K562 (cell line): ENCODE results near the gene SNRPA. TPM values are rescaled to one million over a fixed set of nuclear protein-coding genes. Genes with fewer than 3 reads are reported as not detected.

Experiments used
- ATAC-seq: fragments of 200-7000 bp; cut with Tn5 transposase; 3 replicates; pipeline ENCODE4 v1.9.1; 2020; ENCODE audit warnings: moderate library complexity
- BruUV-seq: library from RNA; stranded (reverse); fragments of 400-500 nt; replicated peaks from 2 replicates; lab custom pipeline; 2021; lab: Mats Ljungman, UMichigan
- CTCF ChIA-PET: fragments of 300-600 bp; formaldehyde crosslinking; extraction: SDS; loops from one replicate; lab custom pipeline; 2021; ENCODE audit warnings: low intra/inter-chr PET ratio; lab: Yijun Ruan, JAX
- POLR2A ChIA-PET: fragments of 300-600, 350-650 bp; sonication (Branson Sonifier 250); formaldehyde crosslinking; extraction: SDS; loops from one replicate; lab custom pipeline; 2021; ENCODE audit warnings: antibody characterized with exemption, inconsistent platforms; lab: Yijun Ruan, JAX
- DNase-seq, 4 experiments: peaks; one replicate each; pipeline versions ENCODE4 v3.0.0 to v3.0.0-alpha.2; 2011 to 2018; ENCODE audit warnings: low spot score in 3 of 4, mixed read lengths in 3 of 4; ENCODE audit errors: extremely low read depth in 1 of 4
- FAIRE-seq: peaks from 2 replicates; lab custom pipeline; 2011; peaks lifted over from hg19 to GRCh38; lab: Jason Lieb, UNC
- H2AFZ ChIP-seq: 2 replicates; pipeline ENCODE4 v1.6.0; 2011; ENCODE audit warnings: low read depth, low read length, control low read depth, inconsistent platforms
- H3K27ac ChIP-seq: fragments of 200-600 bp; 3 replicates; pipeline ENCODE4 v1.8.0; 2011; ENCODE audit warnings: low read depth, mild to moderate bottlenecking, control low read depth, inconsistent platforms, low read length, moderate library complexity, mixed read lengths; ENCODE audit errors: extremely low read depth
- H3K27me3 ChIP-seq, 2 experiments: fragments of 300-600 bp in 1 of 2; 2 replicates in 1 of 2; 3 replicates in 1 of 2; pipeline versions ENCODE4 v1.6.0 to v1.8.0; 2011; ENCODE audit warnings: inconsistent platforms in 2 of 2, low read length in 2 of 2, mild to moderate bottlenecking in 1 of 2, mixed read lengths in 1 of 2, moderate library complexity in 1 of 2; ENCODE audit not compliant: control insufficient read depth in 2 of 2, insufficient read depth in 2 of 2
- H3K36me3 ChIP-seq: fragments of 300-600 bp; 3 replicates; pipeline ENCODE4 v1.8.0; 2011; ENCODE audit warnings: mild to moderate bottlenecking, low read length, inconsistent platforms; ENCODE audit not compliant: control insufficient read depth, insufficient read depth
- H3K4me1 ChIP-seq, 2 experiments: fragments of 200-600 bp in 1 of 2; replicated peaks in 1 of 2; 2 replicates in 1 of 2; 3 replicates in 1 of 2; pipeline versions ENCODE4 v1.5.1 to v1.8.0; 2011; ENCODE audit warnings: inconsistent platforms in 2 of 2, low read length in 2 of 2, mild to moderate bottlenecking in 1 of 2, mixed read lengths in 1 of 2, moderate library complexity in 1 of 2; ENCODE audit not compliant: control insufficient read depth in 2 of 2, insufficient read depth in 2 of 2
- H3K4me2 ChIP-seq: 2 replicates; pipeline ENCODE4 v1.6.1; 2011; ENCODE audit warnings: low read length, control low read depth, inconsistent platforms, mixed read lengths; ENCODE audit not compliant: insufficient read depth
- H3K4me3 ChIP-seq: fragments of 200-600 bp; sonication (generic), shearing (Covaris generic); 2 replicates; pipeline ENCODE4 v1.5.1; 2016; ENCODE audit warnings: control low read depth, inconsistent platforms
- H3K79me2 ChIP-seq: fragments of 200-600 bp; 3 replicates; pipeline ENCODE4 v1.8.0; 2011; ENCODE audit warnings: low read length, inconsistent platforms; ENCODE audit not compliant: control insufficient read depth, insufficient read depth
- H3K9ac ChIP-seq, 2 experiments: 2 replicates each; pipeline versions ENCODE4 v1.6.0 to v1.6.1; 2011; ENCODE audit warnings: low read depth in 2 of 2, low read length in 2 of 2, control low read depth in 1 of 2, inconsistent platforms in 1 of 2, mild to moderate bottlenecking in 1 of 2, mixed read lengths in 1 of 2; ENCODE audit not compliant: insufficient read depth in 1 of 2
- H3K9me1 ChIP-seq: one replicate; pipeline ENCODE4 v1.6.0; 2011; ENCODE audit warnings: inconsistent platforms, mild to moderate bottlenecking, low read length, moderate library complexity; ENCODE audit not compliant: control insufficient read depth, insufficient read depth
- H3K9me3 ChIP-seq: replicated peaks from 2 replicates; pipeline ENCODE4 v1.5.1; 2011; ENCODE audit warnings: low read depth, low read length, inconsistent platforms; ENCODE audit not compliant: control insufficient read depth, insufficient read depth
- H4K20me1 ChIP-seq: replicated peaks from 2 replicates; pipeline ENCODE4 v1.6.1; 2011; ENCODE audit warnings: low read length, inconsistent platforms, mixed read lengths; ENCODE audit not compliant: control insufficient read depth, insufficient read depth
- CBFA2T2 ChIP-seq: fragments of 450-650 bp; conservative IDR thresholded peaks from 2 replicates; pipeline ENCODE4 v1.6.1; 2017; ENCODE audit warnings: mild to moderate bottlenecking
- CEBPB ChIP-seq: fragments of 450-650 bp; IDR thresholded peaks from 2 replicates; pipeline ENCODE4 v1.6.1; 2016; ENCODE audit warnings: missing genetic modification characterization, missing compliant biosample characterization
- CTCF ChIP-seq, 3 experiments: IDR thresholded peaks in 2 of 3; conservative IDR thresholded peaks in 1 of 3; 2 replicates each; pipeline ENCODE4 v1.5.1; 2011 to 2012; ENCODE audit warnings: low read length in 3 of 3, mild to moderate bottlenecking in 3 of 3, control low read depth in 2 of 3, improper control_type of control experiment in 1 of 3, inconsistent platforms in 1 of 3, low read depth in 1 of 3, mixed read lengths in 1 of 3, moderate library complexity in 1 of 3; ENCODE audit not compliant: insufficient read depth in 2 of 3
- MYC ChIP-seq, 2 experiments: fragments of 250-450 bp in 1 of 2; sonication (Bioruptor Pico) in 1 of 2; IDR thresholded peaks; 2 replicates each; pipeline versions ENCODE4 v1.5.1 to v1.6.1; 2012 to 2021; ENCODE audit warnings: low read depth in 2 of 2, borderline replicate concordance in 1 of 2, improper control_type of control experiment in 1 of 2, low read length in 1 of 2, mild to moderate bottlenecking in 1 of 2, moderate library complexity in 1 of 2
- RAD51 ChIP-seq: fragments of 450-650 bp; IDR thresholded peaks from 2 replicates; pipeline ENCODE4 v1.7.1; 2016; ENCODE audit warnings: low read depth, mild to moderate bottlenecking, borderline replicate concordance
- TFE3 ChIP-seq: fragments of 450-650 bp; formaldehyde crosslinking; IDR thresholded peaks from 2 replicates; pipeline ENCODE4 v1.4.0; 2020; ENCODE audit warnings: mild to moderate bottlenecking, mixed read lengths
- TOE1 ChIP-seq, 2 experiments: fragments of 450-650 bp in 1 of 2; sonication (generic) in 1 of 2; formaldehyde crosslinking in 1 of 2; IDR thresholded peaks; 2 replicates each; pipeline versions ENCODE4 v1.7.1 to v1.8.0; 2016 to 2022; ENCODE audit warnings: borderline replicate concordance in 2 of 2, mild to moderate bottlenecking in 2 of 2, antibody characterized with exemption in 1 of 2, inconsistent platforms in 1 of 2, low read depth in 1 of 2, missing genetic modification reagents in 1 of 2, moderate library complexity in 1 of 2
- USF2 ChIP-seq: sonication (generic); formaldehyde crosslinking; IDR thresholded peaks from 2 replicates; pipeline ENCODE4 v1.5.0; 2020; ENCODE audit warnings: missing genetic modification reagents
- ZNF197 ChIP-seq: fragments of 200-800 bp; sonication (Bioruptor generic); IDR thresholded peaks from 2 replicates; pipeline ENCODE4 v1.6.1; 2016; ENCODE audit warnings: low read depth, missing genetic modification characterization, missing compliant biosample characterization
- ZNF655 ChIP-seq: fragments of 250-450 bp; sonication (Bioruptor Pico); IDR thresholded peaks from 2 replicates; pipeline ENCODE4 v1.5.0; 2021
- WGBS: fragments of 100-300 bp; shearing (Covaris generic); methylation state at CpG from one replicate; pipeline ENCODE4 v1.1.6; 2016; ENCODE audit warnings: low coverage, mixed read lengths; ENCODE audit not compliant: insufficient coverage; ENCODE audit errors: missing lambda C conversion rate; 5-methylcytosine and 5-hydroxymethylcytosine counted together
- in situ Hi-C: fragments of 300-500 bp; cut with MboI; formaldehyde crosslinking; loops from 4 replicates; pipeline ENCODE4 v1.15.0; 2018; ENCODE audit warnings: inconsistent platforms, mixed read lengths
- intact Hi-C: fragments of 100-400 bp; cut with micrococcal nuclease; formaldehyde crosslinking; loops from 2 replicates; pipeline ENCODE4 v1.14.2; 2022
- polyA plus RNA-seq, 8 experiments: library from polyadenylated mRNA; depleted of rRNA in 4 of 8; stranded (reverse) in 5 of 8; unstranded in 3 of 8; fragments of >200 nt; fragmentation: Nextera tagmentation in 2 of 8; fragmentation: Illumina TruSeq in 1 of 8; extraction: Ambion mirVana in 2 of 8; extraction: Trizol in 1 of 8; gene quantifications; 2 replicates each; pipeline versions ENCODE4 v1.2.1 to v1.2.3, GENCODE V29; 2011 to 2014; ENCODE audit warnings: inconsistent platforms in 1 of 8, missing spikeins in 1 of 8
- total RNA-seq, 7 experiments: library from RNA; depleted of rRNA in 6 of 7; stranded (reverse); fragments of >200 nt in 6 of 7; fragmentation: Illumina TruSeq in 2 of 7; extraction: Trizol in 2 of 7; gene quantifications; 2 replicates each; pipeline versions ENCODE4 v1.2.1 to v1.2.3, GENCODE V29; 2011 to 2021; ENCODE audit warnings: low replicate concordance in 1 of 7
- TF ChIP-seq, protein P1 (sequence below): sonication (generic); formaldehyde crosslinking; IDR thresholded peaks from 2 replicates; pipeline ENCODE4 v1.9.0; 2022; ENCODE audit warnings: mild to moderate bottlenecking, missing genetic modification reagents

The SNRPA gene
- total and polyA plus RNA-seq, 9 of the 15 experiments (the other 6 are each of a cell fraction or from before 2014, with no cell fraction given) = 16.3 to 311 (median 193) TPM

GRCh38 chr19:40741527-40742390 lies 9.2 kb upstream of the SNRPA start:
- H4K20me1 ChIP-seq = 0 out of 2 replicates have a peak, but pooled peaks cover 3% of the 10 kb centered on the region
- H3K9ac ChIP-seq = peak overlapping the region in 1 of 2 experiments; percentile 66; a peak in 2 of 4 replicates
- ATAC-seq = peak; percentile 45
- no peak overlapping the region for H3K4me3 ChIP-seq
- WGBS = 74% methylated on average over 10 of the region's 10 CpGs
- no peaks in the 10 kb centered on the region for H3K79me2 ChIP-seq
- no peaks in the 10 kb centered on the region for H3K9me3 ChIP-seq
- peaks cover 30% of the 10 kb centered on the region; the same call in 2 of the 3 replicates for H3K36me3 ChIP-seq
- in situ Hi-C loops (no loop called here), intact Hi-C loops (loop anchor here (5.0 kb wide), 1 partner anchor 79 kb away; no protein-coding TSS in a partner anchor)
- H3K4me2 ChIP-seq = no peak overlapping the region
- H3K4me1 ChIP-seq = peaks cover 0 to 42% of the 10 kb centered on the region in 2 experiments; a peak in 3 of 5 replicates
- no peak overlapping the region for H2AFZ ChIP-seq
- H3K27me3 ChIP-seq = no peaks in the 10 kb centered on the region
- peak overlapping the region; percentile 38; the same call in 1 of the 3 replicates for H3K27ac ChIP-seq
- ChIA-PET POLR2A (interaction anchor here (0.7 to 2.0 kb wide), 6 partner anchors 9 to 450 kb away, joined by 3 to 9 read pairs (median 4); partner anchors contain the start of genes ACTMAP and SNRPA), CTCF (no interaction called here)
- FAIRE-seq = peak; percentile 15
- no peaks in the 10 kb centered on the region for H3K9me1 ChIP-seq
- BruUV-seq = no TSS peak
- peak in 1 of 4 experiments; percentile 36 for DNase-seq
- TF ChIP-seq, protein P1, sequence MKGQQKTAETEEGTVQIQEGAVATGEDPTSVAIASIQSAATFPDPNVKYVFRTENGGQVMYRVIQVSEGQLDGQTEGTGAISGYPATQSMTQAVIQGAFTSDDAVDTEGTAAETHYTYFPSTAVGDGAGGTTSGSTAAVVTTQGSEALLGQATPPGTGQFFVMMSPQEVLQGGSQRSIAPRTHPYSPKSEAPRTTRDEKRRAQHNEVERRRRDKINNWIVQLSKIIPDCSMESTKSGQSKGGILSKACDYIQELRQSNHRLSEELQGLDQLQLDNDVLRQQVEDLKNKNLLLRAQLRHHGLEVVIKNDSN (CRISPR knock-in tag) = peak; percentile 33; the same call in 1 of the 2 replicates
- TF ChIP-seq ZNF655 (CRISPR knock-in tag) = no peak
- 0 out of 2 replicates have a peak, but pooled peaks have one; percentile 16 for TF ChIP-seq CBFA2T2
- TF ChIP-seq RAD51 = peak; percentile 70
- peak; percentile 82; the same call in 1 of the 2 replicates for TF ChIP-seq TOE1 (IDR thresholded peaks at IDR 0.05; ENCODE audit: borderline replicate concordance)
- TF ChIP-seq TOE1 (CRISPR knock-in tag; IDR thresholded peaks at IDR 0.05; ENCODE audit: borderline replicate concordance, low read depth) = no peak
- peak; percentile 18; the same call in 1 of the 2 replicates for TF ChIP-seq USF2 (CRISPR knock-in tag)
- 0 out of 2 replicates have a peak, but pooled peaks have one; percentile 25 for TF ChIP-seq MYC (IDR thresholded peaks at IDR 0.05; ENCODE audit: low read depth, low read length)
- TF ChIP-seq MYC (CRISPR knock-in tag; IDR thresholded peaks at IDR 0.05; ENCODE audit: borderline replicate concordance, low read depth) = no peak
- peak; percentile 85 for TF ChIP-seq TFE3 (CRISPR knock-in tag)
- TF ChIP-seq CTCF (IDR thresholded peaks at IDR 0.05 in 2 of 3, conservative IDR thresholded peaks at IDR 0.05 in 1 of 3; ENCODE audit: insufficient read depth in 2 of 3, low read depth in 1 of 3, low read length in 3 of 3) = peak; percentile 8 to 35 (median 11); a peak in 2 of 6 replicates
- TF ChIP-seq CEBPB (tag) = no peak
- no peak for TF ChIP-seq ZNF197 (CRISPR knock-in tag)
